GM12878 (cell line): ENCODE data around the gene FADS3.

Experiments used
- CEBPB ChIP-seq, 2 experiments: fragments of 150-350 bp in 1 of 2; IDR thresholded peaks; 2 replicates each; pipeline ENCODE4 v1.6.1; 2012 to 2014; ENCODE audit warnings: low read depth in 2 of 2, low read length in 2 of 2, borderline replicate concordance in 1 of 2, inconsistent platforms in 1 of 2
- CHD1 ChIP-seq: IDR thresholded peaks from 2 replicates; pipeline ENCODE4 v1.6.1; 2012; ENCODE audit warnings: low read depth, low read length, improper control_type of control experiment
- CHD2 ChIP-seq: IDR thresholded peaks from 2 replicates; pipeline ENCODE4 v1.6.1; 2011; ENCODE audit warnings: low read depth, low read length, improper control_type of control experiment, borderline replicate concordance
- NR2C2 ChIP-seq: IDR thresholded peaks from 2 replicates; pipeline ENCODE4 v1.6.1; 2011; ENCODE audit warnings: borderline replicate concordance, low read depth; ENCODE audit not compliant: control insufficient read depth, insufficient read length
- RFX5 ChIP-seq: IDR thresholded peaks from 2 replicates; pipeline ENCODE4 v1.6.1; 2011; ENCODE audit warnings: low read depth, low read length, improper control_type of control experiment
- SRF ChIP-seq, 2 experiments: IDR thresholded peaks; 2 replicates each; pipeline ENCODE4 v1.6.1; 2011; ENCODE audit warnings: low read depth in 2 of 2, low read length in 2 of 2, mild to moderate bottlenecking in 1 of 2, moderate library complexity in 1 of 2
- TCF12 ChIP-seq: IDR thresholded peaks from 2 replicates; pipeline ENCODE4 v1.6.1; 2011; ENCODE audit warnings: low read depth, mild to moderate bottlenecking, low read length
- TF ChIP-seq, protein P1 (sequence below), 3 experiments: IDR thresholded peaks in 2 of 3; conservative IDR thresholded peaks in 1 of 3; 2 replicates each; pipeline ENCODE4 v1.5.1; 2011; ENCODE audit warnings: low read depth in 3 of 3, low read length in 3 of 3, mild to moderate bottlenecking in 3 of 3, control low read depth in 2 of 3, moderate library complexity in 2 of 3, inconsistent platforms in 1 of 3, mixed read lengths in 1 of 3; ENCODE audit not compliant: control insufficient read depth in 2 of 3, insufficient read depth in 1 of 3; ENCODE audit errors: extremely low read depth in 1 of 3
- TF ChIP-seq, protein P2 (sequence below): IDR thresholded peaks from 2 replicates; pipeline ENCODE4 v1.6.1; 2012; ENCODE audit warnings: low read depth, low read length, improper control_type of control experiment
- TF ChIP-seq, protein P3 (sequence below): fragments of 450-650 bp; IDR thresholded peaks from 2 replicates; pipeline ENCODE4 v1.6.1; 2014; ENCODE audit warnings: mild to moderate bottlenecking

DNA sequence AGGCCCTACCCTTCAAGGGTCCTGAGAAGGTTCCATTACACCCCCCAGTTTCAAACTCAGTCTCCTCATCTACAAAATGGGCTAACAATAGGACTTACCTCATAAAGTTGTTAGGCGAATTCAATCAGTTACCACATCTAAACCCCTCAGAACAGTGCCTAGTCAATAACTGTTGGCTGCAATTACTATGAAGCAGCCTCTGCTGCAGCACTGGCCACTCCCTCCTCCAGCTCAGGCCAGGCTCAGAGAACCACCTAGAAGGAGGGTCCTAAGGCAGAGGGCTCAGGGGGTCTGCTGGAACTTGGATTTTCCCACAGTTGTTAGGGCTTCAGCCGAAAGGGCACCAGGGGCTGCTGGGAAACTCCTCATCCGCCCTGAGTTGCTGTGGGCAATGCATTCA, 4.7 kb downstream of the FADS3 start:
- TF ChIP-seq TCF12 (no peak), CHD2 (no peak), NR2C2 (no peak), CEBPB (IDR thresholded peaks at IDR 0.05; ENCODE audit: borderline replicate concordance in 1 of 2, low read depth in 2 of 2, low read length in 2 of 2) (no peak), SRF (IDR thresholded peaks at IDR 0.05; ENCODE audit: low read depth in 2 of 2, low read length in 2 of 2) (no peak), CHD1 (no peak), RFX5 (no peak)
- TF ChIP-seq, protein P1, sequence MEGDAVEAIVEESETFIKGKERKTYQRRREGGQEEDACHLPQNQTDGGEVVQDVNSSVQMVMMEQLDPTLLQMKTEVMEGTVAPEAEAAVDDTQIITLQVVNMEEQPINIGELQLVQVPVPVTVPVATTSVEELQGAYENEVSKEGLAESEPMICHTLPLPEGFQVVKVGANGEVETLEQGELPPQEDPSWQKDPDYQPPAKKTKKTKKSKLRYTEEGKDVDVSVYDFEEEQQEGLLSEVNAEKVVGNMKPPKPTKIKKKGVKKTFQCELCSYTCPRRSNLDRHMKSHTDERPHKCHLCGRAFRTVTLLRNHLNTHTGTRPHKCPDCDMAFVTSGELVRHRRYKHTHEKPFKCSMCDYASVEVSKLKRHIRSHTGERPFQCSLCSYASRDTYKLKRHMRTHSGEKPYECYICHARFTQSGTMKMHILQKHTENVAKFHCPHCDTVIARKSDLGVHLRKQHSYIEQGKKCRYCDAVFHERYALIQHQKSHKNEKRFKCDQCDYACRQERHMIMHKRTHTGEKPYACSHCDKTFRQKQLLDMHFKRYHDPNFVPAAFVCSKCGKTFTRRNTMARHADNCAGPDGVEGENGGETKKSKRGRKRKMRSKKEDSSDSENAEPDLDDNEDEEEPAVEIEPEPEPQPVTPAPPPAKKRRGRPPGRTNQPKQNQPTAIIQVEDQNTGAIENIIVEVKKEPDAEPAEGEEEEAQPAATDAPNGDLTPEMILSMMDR (IDR thresholded peaks at IDR 0.05 in 2 of 3, conservative IDR thresholded peaks at IDR 0.05 in 1 of 3; ENCODE audit: control insufficient read depth in 2 of 3, extremely low read depth in 1 of 3, insufficient read depth in 1 of 3, low read depth in 3 of 3, low read length in 3 of 3) = no peak
- TF ChIP-seq, protein P2, sequence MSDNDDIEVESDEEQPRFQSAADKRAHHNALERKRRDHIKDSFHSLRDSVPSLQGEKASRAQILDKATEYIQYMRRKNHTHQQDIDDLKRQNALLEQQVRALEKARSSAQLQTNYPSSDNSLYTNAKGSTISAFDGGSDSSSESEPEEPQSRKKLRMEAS = no peak
- TF ChIP-seq, protein P3, sequence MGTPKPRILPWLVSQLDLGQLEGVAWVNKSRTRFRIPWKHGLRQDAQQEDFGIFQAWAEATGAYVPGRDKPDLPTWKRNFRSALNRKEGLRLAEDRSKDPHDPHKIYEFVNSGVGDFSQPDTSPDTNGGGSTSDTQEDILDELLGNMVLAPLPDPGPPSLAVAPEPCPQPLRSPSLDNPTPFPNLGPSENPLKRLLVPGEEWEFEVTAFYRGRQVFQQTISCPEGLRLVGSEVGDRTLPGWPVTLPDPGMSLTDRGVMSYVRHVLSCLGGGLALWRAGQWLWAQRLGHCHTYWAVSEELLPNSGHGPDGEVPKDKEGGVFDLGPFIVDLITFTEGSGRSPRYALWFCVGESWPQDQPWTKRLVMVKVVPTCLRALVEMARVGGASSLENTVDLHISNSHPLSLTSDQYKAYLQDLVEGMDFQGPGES = no peak
